HG03378 (cell line): Measurements from ENCODE around the gene PSMD7.
"Not testable (repeated sequence)": the region's sequence is repeated elsewhere in the genome, so short reads cannot be mapped to it uniquely, and the experiment has no call there.

Experiments
- ATAC-seq: cut with Tn5 transposase; IDR thresholded peaks from one replicate; pipeline ENCODE4 v1.9.1; 2021; ENCODE audit warnings: mild to moderate bottlenecking, moderate library complexity; ENCODE audit not compliant: unreplicated experiment

The PSMD7 gene

DNA sequence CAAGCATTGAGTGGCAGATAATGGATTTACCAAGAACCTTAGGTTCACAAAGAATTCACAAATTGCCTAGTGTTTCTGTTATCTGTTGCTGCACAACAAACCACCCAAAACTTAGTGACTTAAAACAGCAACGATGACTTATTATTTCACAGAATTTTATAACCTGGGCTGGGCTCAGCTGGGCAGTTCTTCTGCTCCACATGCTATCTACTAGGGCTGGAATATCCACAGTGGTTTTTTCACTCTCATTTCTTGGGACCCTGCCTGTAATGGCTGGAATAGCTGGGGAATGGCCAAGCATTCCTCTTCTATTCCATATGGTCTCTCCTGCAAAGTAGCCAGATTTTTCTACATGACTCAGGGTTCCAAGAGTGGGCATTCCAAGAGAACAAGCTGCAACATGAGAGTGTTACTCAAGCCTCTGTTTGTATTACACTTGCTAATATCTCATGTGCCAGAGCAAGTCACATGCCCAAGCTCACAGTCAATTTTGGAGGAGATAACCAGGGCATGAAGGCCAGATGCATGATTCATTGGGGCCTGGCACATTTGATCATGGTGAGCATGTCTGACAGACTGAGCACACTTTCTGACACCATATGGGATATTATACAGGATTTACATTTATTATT is 4.9 kb upstream of the PSMD7 start:
- no peak for ATAC-seq

- peak; percentile 14 for ATAC-seq
Measured at GRCh38 chr16:74296104-74296431, 546 bp upstream of the PSMD7 start.

DNA sequence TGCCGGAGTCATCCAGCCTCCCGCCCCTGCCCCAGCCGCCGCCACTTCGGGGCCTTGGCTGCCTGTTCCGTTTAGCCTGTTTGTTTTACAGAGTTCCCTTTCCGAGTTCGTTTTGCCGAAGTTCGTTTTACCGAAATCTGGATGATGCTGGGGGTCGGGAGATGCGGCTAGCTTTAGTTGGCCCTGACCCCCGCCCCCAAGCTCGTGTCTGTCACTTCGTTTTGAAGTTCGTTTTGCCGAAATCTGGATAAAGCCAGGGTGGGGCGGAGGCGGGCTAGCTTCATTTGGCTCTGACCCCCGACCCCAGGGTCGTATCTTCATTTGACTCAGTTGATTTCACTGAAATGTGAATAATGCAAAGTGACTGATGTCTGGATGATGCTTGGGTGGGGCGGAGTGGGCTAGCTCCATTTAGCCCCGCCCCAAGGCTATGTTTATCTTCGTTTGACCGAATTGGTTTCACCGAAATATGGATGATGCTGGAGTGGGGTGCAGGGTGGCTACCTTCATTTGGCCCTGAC is 591 bp downstream of the PSMD7 start:
- peak; percentile 21 for ATAC-seq

GRCh38 chr16:74298104-74298503 is 1.5 kb downstream of the PSMD7 start:
- no peak for ATAC-seq

DNA sequence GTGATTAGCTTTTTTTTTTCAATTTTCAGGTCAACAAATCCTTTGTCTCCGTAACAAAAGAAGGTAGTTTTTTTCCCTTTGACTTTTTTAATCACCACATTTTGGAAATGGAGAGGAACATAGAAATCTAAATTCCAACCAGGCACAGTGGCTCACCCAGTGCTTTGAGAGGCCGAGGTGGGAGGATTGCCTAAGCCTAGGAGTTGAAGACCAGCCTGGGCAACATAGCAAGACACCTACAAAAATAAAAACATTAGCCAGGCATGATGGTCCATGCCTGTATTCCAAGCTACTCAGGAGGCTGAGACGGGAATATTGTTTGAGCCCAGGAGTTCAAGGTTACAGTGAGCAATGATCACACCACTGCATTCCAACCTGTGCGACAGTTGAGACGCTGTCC is 5.7 kb downstream of the PSMD7 start:
- no peak for ATAC-seq

DNA sequence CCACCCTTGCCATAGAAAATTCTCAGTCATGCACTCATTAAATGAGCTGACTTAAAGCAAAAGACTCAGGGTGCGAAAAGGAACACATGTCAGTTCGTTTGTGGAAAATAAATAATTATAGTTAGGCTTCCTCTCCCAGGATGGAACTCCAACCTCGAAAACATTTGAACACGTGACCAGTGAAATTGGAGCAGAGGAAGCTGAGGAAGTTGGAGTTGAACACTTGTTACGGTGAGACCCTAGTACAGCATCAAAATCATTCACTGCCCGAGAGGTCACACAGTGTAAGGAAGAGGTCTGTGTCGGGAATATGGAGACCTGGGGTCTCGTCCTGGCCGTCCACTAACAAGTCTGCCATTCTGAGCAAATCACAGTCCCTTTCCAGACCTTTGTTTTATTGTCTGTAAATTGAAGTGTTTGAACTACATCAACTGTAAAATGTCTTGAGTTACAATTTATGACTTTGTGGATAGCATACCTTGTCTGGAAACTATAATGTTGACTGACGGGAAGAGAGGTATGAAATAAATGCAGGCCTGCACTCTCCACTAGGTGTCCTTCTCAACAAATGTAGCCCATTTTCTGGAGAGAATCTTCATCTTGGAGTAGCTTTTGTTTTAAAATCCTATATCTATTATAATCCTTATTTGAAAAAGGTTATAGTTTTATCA is 7.7 kb downstream of the PSMD7 start:
- no peak for ATAC-seq

- no peak for ATAC-seq
Measured at GRCh38 chr16:74304835-74305176, 8.2 kb downstream of the PSMD7 start.

GRCh38 chr16:74305281-74305680 is 8.7 kb downstream of the PSMD7 start:
- ATAC-seq = no peak

DNA sequence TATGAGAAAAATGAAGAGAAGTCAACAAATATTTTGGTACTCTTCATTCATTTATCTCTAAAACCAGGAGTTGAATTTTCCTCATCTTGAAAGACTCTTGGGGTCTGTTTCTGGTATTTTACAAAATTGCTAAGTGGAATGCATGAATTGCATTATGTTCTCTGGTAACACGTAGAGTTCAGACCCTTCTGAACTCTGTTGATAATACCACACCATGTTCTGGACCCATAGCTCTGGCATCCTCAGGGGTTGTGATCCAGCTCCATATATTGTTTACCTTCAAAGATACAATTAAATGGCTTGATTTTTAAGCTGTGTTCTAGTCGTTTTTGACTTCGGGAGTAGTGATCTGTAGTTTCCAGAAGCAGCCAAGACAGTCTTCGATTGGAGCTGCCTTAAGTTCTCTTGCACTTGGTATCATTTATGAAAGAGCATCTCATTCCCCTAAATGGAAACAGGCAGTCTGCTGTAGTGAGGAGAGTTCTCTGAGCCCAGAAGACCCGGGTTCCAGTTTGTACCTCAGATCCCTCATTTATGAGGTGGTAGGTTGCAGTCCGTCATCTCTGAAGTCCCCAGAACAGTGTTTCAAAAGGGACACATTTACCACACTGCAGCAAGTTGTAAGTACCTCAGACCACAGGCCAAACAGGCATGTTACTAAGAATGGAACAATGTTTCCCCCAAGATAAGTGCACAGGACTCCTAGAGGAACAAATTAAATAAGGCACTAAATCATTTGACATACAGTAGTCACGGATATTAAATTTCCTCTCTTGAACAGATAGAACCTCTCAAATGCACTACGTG is 9.6 kb downstream of the PSMD7 start:
- ATAC-seq = no peak

- ATAC-seq = no peak
Measured at GRCh38 chr16:74307383-74307782, 10.8 kb downstream of the PSMD7 start.

DNA sequence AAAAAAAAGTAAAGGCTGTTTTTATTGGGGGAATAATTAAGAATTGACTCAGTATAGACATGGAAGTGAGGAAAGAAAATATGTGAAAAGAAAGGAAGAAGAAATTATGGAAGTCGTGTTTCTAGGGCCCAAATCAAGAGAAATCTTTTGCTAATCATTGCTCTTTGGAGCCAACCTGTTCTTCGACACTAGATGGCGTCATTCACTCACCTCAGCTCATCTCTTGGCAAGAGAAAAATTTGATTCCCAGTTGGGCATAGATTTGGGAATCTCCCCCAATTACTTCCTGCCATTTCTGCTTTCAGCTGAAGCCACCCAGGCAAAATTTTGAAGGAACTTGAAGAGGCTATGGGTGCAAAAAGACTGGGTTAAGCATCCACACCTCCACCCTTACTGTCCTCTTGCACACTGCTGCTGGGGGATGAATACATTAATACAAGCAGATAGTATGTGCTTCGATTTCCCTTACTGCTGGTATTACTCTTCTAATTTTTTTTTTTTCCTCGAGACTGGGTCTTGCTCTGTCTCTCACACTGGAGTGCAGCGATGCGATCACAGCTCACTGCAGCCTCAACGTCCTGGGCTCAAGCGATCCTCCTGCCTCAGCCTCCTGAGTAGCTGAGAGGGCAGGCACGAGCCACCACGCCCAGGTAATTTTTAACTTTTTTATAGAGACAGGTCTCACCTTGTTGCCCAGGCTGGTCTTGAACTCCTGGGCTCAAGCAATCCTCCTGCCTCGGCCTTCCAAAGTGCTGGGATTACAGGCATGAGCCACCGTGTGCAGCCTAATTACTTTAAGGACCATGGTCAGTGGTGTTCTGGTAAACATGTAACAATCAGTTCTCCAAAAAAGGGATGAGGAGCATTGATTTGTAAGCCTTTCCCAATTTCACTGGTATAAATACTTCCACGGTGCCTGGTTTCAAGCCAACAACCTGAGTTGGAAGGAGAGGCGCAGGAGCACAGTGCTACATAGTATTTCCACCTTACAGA is 13.5 kb downstream of the PSMD7 start:
- no peak for ATAC-seq

GRCh38 chr16:74315059-74315458 is 18.4 kb downstream of the PSMD7 start:
- ATAC-seq = no peak

GRCh38 chr16:74320707-74321106 is 24.1 kb downstream of the PSMD7 start:
- ATAC-seq = no peak

- no peak for ATAC-seq
Measured at GRCh38 chr16:74321356-74321755, 24.7 kb downstream of the PSMD7 start.

DNA sequence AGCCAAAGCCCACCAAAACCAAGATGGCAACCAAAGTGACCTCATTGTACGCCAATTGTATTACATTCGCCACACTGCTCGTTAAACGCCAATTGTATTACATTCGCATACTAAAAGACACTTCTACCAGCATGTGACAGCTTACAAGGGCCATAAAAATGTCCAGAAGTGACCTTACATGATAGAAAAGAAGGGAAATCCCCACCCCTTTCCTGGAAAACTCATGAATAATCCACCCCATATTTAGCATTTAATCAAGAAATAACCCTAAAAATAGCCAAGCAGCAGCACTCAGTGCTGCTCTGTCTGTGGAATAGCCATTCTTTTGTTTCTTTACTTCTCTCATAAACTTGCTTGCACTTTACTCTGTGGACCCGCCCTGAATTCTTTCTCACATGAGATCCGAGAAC is 25.7 kb downstream of the PSMD7 start:
- no peak for ATAC-seq

DNA sequence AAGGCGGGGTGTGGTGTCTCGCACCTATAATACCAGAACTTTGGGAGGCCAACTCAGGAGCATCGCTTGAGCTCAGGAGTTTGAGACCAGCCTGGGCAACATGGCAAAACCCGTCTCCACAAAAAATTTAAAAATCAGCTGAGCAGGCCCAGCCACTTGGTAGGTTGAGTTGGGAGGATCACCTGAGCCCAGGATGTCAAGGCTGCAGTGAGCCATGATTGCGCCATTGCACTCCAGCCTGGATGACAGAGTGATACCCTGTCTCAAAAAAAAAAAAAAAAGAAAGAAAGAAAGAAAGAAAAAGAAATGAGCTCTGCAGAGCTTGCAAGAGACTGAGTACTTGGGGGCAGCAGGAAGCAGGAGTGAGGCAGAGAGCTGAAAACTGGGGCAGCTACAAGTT is 28.2 kb downstream of the PSMD7 start:
- not testable (repeated sequence) for ATAC-seq

DNA sequence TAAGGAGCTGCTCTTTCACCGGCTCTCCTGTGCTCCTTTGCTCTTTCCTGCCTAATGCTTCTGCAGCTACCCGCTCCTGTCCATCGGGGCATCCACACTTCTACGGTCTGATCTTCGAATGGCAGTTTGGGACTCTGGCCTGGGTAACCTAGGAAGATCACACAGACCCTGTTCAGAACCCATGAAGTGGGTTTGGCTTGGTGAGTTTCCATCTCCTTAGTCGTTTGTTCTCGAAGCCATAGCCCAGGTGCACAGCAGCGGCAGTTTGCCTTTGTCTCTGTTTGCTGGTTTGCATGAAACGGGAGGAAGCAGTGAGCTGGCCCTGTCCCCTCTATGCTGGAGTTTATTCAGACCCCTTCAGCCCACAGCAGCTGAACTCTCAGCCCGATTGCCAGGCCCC is 29.0 kb downstream of the PSMD7 start:
- ATAC-seq = no peak

DNA sequence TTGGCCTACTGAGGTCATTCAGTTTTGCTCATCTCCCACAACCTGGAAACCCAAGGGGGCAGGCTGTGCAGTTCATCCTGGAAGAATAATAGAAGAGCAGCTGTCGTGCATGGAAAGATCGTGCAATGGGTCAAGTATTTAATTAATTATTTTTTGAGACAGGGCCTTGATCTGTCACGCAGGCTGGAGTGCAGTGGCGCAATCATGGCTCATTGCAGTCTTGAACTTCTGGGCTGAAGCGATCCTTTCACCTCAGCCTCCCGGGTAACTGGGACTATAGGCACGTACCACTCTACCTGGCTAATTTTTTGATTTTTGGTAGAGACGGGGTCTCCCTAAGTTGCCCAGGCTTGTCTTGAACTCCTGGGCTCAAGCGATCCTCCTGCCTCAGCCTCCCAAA is 31.7 kb downstream of the PSMD7 start:
- ATAC-seq = not testable (repeated sequence)

DNA sequence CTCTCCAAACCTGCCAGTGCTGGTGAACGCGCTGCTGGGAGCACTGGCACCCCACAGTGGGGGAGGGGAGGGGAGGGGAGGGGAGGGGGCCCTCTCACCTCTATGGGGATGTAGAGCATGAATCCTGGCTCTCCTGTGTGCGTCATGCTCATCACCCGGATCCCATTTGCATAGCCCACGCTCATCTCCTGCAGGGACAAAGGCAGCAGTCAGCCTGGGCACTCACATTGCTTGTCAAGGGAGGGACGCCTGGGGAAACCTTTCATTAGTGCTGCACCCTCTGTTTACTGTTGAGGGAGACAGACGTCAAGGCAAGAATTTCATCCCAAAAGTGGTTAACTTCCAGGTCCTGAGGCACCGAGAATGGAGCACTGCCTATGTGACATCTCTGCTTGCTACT is 35.9 kb downstream of the PSMD7 start:
- ATAC-seq = not testable (repeated sequence)

DNA sequence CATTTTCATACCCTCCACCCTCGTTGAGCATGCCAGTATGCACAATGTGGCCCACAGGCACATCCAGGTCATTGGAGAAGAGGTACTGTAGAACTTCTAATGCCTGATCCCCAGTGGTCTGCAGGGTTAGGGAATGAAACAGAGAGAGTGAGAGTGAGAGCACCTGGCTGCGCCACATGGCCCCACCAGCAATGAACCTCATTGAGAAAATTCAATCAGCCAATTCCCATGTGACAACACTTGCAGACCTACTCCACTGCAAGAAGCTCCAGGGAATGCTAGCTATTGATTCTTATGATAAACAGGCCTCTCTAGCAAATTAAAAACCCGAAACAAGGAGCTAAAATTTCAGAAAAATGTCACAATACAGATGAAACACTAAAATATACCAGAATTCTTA is 40.9 kb downstream of the PSMD7 start:
- ATAC-seq = not testable (repeated sequence)

DNA sequence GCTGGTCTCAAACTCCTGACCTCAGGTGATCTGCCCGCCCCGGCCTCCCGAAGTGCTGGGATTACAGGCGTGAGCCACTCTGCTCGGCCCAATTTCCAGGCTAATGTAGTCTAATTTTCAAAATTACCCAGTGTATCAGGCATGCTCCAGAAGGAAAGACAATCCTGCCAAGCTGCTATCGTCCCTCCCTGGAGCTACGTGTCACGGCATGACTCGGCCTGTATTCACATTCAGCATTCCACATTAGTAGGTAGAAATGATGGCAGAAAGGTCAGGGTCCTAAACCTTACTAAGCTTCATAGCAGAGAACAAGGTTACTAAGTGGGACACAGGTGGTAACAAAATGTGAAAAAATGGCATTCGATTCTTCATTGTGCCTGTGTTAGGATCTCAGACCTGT is 42.6 kb downstream of the PSMD7 start:
- not testable (repeated sequence) for ATAC-seq
